ENCODE measurements around the gene MEX3A. TPM values are rescaled to one million over a fixed set of nuclear protein-coding genes. Genes with fewer than 3 reads are reported as not detected.

The MEX3A gene
- total RNA-seq, 1 donor from 2014 or later, result 37.6 TPM

DNA sequence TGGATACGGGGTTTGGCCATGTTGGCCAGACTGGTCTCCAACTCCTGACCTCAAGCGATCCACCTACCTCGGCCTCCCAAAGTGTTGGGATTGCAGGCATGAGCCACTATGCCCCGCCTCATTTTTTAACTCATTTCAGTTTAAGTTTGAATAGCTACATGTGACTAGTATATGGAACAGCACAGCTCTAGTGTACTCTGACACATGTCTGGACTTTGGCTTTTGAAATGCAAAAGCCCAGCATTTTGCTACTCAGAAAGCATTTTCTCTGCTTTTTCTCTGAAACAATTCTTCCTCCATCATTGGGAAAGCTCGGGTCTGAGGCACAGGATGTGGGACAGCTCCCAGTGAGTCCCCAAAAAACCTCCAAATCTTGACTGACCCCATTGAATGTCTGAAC lies 57.5 kb downstream of the MEX3A start:
- H3K4me3 Mint-ChIP-seq (ENCODE audit: unreplicated experiment), result no peak overlapping the region
- DNase-seq (ENCODE audit: low read depth), result no peak
- peaks cover 5% of the 10 kb centered on the region for H4K20me1 ChIP-seq (ENCODE audit: insufficient read depth, low read length)
- no peak overlapping the region for H3K27ac ChIP-seq (ENCODE audit: low read depth, low read length)
- no peak overlapping the region for H3K4me2 ChIP-seq (ENCODE audit: low read length)
- no peaks in the 10 kb centered on the region for H3K9me3 ChIP-seq (ENCODE audit: insufficient read depth, low read depth, low read length)
- no peaks in the 10 kb centered on the region for H3K9me3 Mint-ChIP-seq (ENCODE audit: unreplicated experiment)
- no peak for TF ChIP-seq CTCF (IDR thresholded peaks at IDR 0.05; ENCODE audit: insufficient read depth, low read depth, low read length)
- no peak for TF ChIP-seq EZH2 (IDR thresholded peaks at IDR 0.05; ENCODE audit: insufficient read depth, low read length)
- no peak overlapping the region for H3K4me3 ChIP-seq (ENCODE audit: insufficient read depth, low read depth, low read length)
- peaks cover under 1% of the 10 kb centered on the region for H3K36me3 Mint-ChIP-seq (ENCODE audit: low read depth, unreplicated experiment)
- no peak overlapping the region for H2AFZ ChIP-seq (ENCODE audit: low read depth, low read length)
- H3K4me1 Mint-ChIP-seq (ENCODE audit: low read depth, unreplicated experiment), result peaks cover under 1% of the 10 kb centered on the region
- H3K36me3 ChIP-seq (ENCODE audit: insufficient read depth, low read length), result no peaks in the 10 kb centered on the region
- peaks cover 5% of the 10 kb centered on the region for H3K4me1 ChIP-seq (ENCODE audit: insufficient read depth, low read length)
- H3K9ac ChIP-seq (ENCODE audit: low read length), result no peak overlapping the region
- FAIRE-seq, result no peak
- H3K27me3 Mint-ChIP-seq (ENCODE audit: low read depth, unreplicated experiment), result peaks cover 19% of the 10 kb centered on the region
- H3K27me3 ChIP-seq (ENCODE audit: insufficient read depth, low read length), result no peaks in the 10 kb centered on the region
- H3K27ac Mint-ChIP-seq (ENCODE audit: unreplicated experiment), result no peak overlapping the region
- peaks cover 10% of the 10 kb centered on the region for H3K79me2 ChIP-seq (ENCODE audit: insufficient read depth, low read length)

Other genes with a start within 250 kb of the MEX3A start
- gene GON4L, start 225.3 kb downstream of the MEX3A start, total RNA-seq, result 52.8 and 58.2 TPM in 2 replicates
- 22.1 and 22.3 TPM in 2 replicates for gene SYT11, start 222.9 kb downstream of the MEX3A start, total RNA-seq
- gene RIT1, start 171.1 kb downstream of the MEX3A start, total RNA-seq, result 59.4 and 63.2 TPM in 2 replicates
- 44.6 and 48.2 TPM in 2 replicates for gene KHDC4, start 148.1 kb downstream of the MEX3A start, total RNA-seq
- gene RXFP4, start 140.8 kb downstream of the MEX3A start, total RNA-seq, result not detected in 2 replicates
- 98.3 and 99.3 TPM in 2 replicates for gene ARHGEF2, start 103.9 kb downstream of the MEX3A start, total RNA-seq
- 236 and 244 TPM in 2 replicates for gene SSR2, start 61.5 kb downstream of the MEX3A start, total RNA-seq
- gene UBQLN4, start 28.7 kb downstream of the MEX3A start, total RNA-seq, result 33.5 and 40.0 TPM in 2 replicates
- 60.1 and 62.6 TPM in 2 replicates for gene LAMTOR2, start 27.7 kb downstream of the MEX3A start, total RNA-seq
- 0.99 and 3.1 TPM in 2 replicates for gene RAB25, start 21.3 kb downstream of the MEX3A start, total RNA-seq
- gene LMNA, start 32.2 kb upstream of the MEX3A start, total RNA-seq, result 429 and 464 TPM in 2 replicates
- gene SEMA4A, start 71.1 kb upstream of the MEX3A start, total RNA-seq, result 0.66 and 1.1 TPM in 2 replicates
- 21.3 and 21.7 TPM in 2 replicates for gene SLC25A44, start 111.6 kb upstream of the MEX3A start, total RNA-seq
- 28.9 and 29.9 TPM in 2 replicates for gene PMF1, start 130.5 kb upstream of the MEX3A start, total RNA-seq
- gene BGLAP, start 159.7 kb upstream of the MEX3A start, total RNA-seq, result 0.66 TPM in 1 of 2 replicates, not detected in the other
- gene PAQR6, start 165.6 kb upstream of the MEX3A start, total RNA-seq, result 6.4 and 7.2 TPM in 2 replicates
- gene SMG5, start 200.4 kb upstream of the MEX3A start, total RNA-seq, result 75.6 and 81.4 TPM in 2 replicates
- gene TMEM79, start 201.9 kb upstream of the MEX3A start, total RNA-seq, result 3.0 and 3.2 TPM in 2 replicates
- 43.6 and 52.5 TPM in 2 replicates for gene GLMP, start 213.2 kb upstream of the MEX3A start, total RNA-seq
- gene VHLL, start 216.8 kb upstream of the MEX3A start, total RNA-seq, result 0.34 TPM in 1 of 2 replicates, not detected in the other

Data from astrocyte (in vitro differentiated cells and primary cell).